Measurements from ENCODE around the gene MARK3. TPM values are rescaled to one million over a fixed set of nuclear protein-coding genes. Genes with fewer than 3 reads are reported as not detected.

Gene MARK3
- total and polyA plus RNA-seq, 2 of the 13 experiments (the other 11 are each of a cell fraction or from before 2014, with no cell fraction given), result 47.7 to 56.6 TPM

DNA sequence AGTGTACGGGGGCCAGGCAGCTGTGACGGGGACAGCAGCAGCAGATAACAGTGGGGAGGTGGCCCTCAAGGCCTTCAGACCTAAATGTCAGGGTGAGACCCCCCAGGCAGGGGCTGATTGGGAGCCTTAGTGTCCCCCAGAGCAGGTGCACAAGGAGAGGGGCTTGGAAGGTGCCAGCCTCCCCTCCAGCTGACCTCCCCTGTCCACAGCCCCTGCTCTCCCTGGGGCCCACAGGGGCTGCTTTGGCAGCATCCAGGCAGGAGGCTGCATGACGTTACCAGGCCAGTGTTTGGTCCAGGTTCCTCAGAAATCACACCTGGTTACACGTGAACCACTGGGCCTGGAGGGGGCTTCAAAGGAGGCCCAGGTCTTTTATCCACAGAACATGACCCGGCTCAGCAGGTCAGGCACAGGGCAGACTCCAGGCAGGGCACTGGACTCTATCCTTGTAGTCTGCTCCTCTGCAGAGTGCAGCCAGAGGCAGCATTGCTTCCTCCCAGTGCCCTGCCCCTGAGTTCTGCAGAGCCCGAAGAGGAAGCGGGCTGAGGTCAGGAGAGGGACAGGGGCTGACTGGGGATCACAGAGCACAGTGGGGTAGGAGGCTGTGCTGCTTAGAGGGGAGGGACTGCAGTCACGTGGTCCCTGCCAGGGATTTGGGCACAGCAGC, 141.2 kb downstream of the MARK3 start (continued):
- TF ChIP-seq, protein P1, sequence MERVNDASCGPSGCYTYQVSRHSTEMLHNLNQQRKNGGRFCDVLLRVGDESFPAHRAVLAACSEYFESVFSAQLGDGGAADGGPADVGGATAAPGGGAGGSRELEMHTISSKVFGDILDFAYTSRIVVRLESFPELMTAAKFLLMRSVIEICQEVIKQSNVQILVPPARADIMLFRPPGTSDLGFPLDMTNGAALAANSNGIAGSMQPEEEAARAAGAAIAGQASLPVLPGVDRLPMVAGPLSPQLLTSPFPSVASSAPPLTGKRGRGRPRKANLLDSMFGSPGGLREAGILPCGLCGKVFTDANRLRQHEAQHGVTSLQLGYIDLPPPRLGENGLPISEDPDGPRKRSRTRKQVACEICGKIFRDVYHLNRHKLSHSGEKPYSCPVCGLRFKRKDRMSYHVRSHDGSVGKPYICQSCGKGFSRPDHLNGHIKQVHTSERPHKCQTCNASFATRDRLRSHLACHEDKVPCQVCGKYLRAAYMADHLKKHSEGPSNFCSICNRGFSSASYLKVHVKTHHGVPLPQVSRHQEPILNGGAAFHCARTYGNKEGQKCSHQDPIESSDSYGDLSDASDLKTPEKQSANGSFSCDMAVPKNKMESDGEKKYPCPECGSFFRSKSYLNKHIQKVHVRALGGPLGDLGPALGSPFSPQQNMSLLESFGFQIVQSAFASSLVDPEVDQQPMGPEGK (CRISPR knock-in tag; IDR thresholded peaks at IDR 0.05), result peak; percentile 41
- TF ChIP-seq MEF2D (CRISPR knock-in tag; IDR thresholded peaks at IDR 0.05) (peak; percentile 69; the same call in 1 of the 2 replicates), SATB2 (CRISPR knock-in tag; IDR thresholded peaks at IDR 0.05) (no peak), ZNF263 (CRISPR knock-in tag; IDR thresholded peaks at IDR 0.05) (0 out of 2 replicates have a peak, but pooled peaks have one; percentile 63), KDM1A (CRISPR knock-in tag; IDR thresholded peaks at IDR 0.05) (no peak), SAP130 (CRISPR knock-in tag; IDR thresholded peaks at IDR 0.05; ENCODE audit: low read depth) (peak; percentile 76; the same call in 1 of the 2 replicates), HNF4G (IDR thresholded peaks at IDR 0.05; ENCODE audit: borderline replicate concordance, low read depth, low read length) (peak; percentile 45), HNF4G (CRISPR knock-in tag; IDR thresholded peaks at IDR 0.05; ENCODE audit: borderline replicate concordance, low read depth) (no peak), ZFP36L1 (CRISPR knock-in tag; IDR thresholded peaks at IDR 0.05) (no peak)
- TF ChIP-seq, protein P2, sequence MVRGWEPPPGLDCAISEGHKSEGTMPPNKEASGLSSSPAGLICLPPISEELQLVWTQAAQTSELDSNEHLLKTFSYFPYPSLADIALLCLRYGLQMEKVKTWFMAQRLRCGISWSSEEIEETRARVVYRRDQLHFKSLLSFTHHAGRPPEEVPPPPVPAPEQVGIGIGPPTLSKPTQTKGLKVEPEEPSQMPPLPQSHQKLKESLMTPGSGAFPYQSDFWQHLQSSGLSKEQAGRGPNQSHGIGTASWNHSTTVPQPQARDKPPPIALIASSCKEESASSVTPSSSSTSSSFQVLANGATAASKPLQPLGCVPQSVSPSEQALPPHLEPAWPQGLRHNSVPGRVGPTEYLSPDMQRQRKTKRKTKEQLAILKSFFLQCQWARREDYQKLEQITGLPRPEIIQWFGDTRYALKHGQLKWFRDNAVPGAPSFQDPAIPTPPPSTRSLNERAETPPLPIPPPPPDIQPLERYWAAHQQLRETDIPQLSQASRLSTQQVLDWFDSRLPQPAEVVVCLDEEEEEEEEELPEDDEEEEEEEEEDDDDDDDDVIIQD (CRISPR knock-in tag; IDR thresholded peaks at IDR 0.05; ENCODE audit: low read depth), result no peak
- TF ChIP-seq, protein P3, sequence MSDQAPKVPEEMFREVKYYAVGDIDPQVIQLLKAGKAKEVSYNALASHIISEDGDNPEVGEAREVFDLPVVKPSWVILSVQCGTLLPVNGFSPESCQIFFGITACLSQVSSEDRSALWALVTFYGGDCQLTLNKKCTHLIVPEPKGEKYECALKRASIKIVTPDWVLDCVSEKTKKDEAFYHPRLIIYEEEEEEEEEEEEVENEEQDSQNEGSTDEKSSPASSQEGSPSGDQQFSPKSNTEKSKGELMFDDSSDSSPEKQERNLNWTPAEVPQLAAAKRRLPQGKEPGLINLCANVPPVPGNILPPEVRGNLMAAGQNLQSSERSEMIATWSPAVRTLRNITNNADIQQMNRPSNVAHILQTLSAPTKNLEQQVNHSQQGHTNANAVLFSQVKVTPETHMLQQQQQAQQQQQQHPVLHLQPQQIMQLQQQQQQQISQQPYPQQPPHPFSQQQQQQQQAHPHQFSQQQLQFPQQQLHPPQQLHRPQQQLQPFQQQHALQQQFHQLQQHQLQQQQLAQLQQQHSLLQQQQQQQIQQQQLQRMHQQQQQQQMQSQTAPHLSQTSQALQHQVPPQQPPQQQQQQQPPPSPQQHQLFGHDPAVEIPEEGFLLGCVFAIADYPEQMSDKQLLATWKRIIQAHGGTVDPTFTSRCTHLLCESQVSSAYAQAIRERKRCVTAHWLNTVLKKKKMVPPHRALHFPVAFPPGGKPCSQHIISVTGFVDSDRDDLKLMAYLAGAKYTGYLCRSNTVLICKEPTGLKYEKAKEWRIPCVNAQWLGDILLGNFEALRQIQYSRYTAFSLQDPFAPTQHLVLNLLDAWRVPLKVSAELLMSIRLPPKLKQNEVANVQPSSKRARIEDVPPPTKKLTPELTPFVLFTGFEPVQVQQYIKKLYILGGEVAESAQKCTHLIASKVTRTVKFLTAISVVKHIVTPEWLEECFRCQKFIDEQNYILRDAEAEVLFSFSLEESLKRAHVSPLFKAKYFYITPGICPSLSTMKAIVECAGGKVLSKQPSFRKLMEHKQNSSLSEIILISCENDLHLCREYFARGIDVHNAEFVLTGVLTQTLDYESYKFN (CRISPR knock-in tag; conservative IDR thresholded peaks at IDR 0.05), result peak; percentile 73
- TF ChIP-seq, protein P4, sequence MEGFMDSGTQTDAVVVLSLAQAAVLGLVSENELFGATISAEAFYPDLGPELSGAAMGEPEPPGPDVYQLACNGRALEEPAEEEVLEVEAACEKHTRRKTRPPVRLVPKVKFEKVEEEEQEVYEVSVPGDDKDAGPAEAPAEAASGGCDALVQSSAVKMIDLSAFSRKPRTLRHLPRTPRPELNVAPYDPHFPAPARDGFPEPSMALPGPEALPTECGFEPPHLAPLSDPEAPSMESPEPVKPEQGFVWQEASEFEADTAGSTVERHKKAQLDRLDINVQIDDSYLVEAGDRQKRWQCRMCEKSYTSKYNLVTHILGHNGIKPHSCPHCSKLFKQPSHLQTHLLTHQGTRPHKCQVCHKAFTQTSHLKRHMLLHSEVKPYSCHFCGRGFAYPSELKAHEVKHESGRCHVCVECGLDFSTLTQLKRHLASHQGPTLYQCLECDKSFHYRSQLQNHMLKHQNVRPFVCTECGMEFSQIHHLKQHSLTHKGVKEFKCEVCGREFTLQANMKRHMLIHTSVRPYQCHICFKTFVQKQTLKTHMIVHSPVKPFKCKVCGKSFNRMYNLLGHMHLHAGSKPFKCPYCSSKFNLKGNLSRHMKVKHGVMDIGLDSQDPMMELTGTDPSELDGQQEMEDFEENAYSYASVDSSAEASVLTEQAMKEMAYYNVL (CRISPR knock-in tag; IDR thresholded peaks at IDR 0.05; ENCODE audit: borderline replicate concordance), result 0 out of 2 replicates have a peak, but pooled peaks have one; percentile 34
- TF ChIP-seq, protein P5, sequence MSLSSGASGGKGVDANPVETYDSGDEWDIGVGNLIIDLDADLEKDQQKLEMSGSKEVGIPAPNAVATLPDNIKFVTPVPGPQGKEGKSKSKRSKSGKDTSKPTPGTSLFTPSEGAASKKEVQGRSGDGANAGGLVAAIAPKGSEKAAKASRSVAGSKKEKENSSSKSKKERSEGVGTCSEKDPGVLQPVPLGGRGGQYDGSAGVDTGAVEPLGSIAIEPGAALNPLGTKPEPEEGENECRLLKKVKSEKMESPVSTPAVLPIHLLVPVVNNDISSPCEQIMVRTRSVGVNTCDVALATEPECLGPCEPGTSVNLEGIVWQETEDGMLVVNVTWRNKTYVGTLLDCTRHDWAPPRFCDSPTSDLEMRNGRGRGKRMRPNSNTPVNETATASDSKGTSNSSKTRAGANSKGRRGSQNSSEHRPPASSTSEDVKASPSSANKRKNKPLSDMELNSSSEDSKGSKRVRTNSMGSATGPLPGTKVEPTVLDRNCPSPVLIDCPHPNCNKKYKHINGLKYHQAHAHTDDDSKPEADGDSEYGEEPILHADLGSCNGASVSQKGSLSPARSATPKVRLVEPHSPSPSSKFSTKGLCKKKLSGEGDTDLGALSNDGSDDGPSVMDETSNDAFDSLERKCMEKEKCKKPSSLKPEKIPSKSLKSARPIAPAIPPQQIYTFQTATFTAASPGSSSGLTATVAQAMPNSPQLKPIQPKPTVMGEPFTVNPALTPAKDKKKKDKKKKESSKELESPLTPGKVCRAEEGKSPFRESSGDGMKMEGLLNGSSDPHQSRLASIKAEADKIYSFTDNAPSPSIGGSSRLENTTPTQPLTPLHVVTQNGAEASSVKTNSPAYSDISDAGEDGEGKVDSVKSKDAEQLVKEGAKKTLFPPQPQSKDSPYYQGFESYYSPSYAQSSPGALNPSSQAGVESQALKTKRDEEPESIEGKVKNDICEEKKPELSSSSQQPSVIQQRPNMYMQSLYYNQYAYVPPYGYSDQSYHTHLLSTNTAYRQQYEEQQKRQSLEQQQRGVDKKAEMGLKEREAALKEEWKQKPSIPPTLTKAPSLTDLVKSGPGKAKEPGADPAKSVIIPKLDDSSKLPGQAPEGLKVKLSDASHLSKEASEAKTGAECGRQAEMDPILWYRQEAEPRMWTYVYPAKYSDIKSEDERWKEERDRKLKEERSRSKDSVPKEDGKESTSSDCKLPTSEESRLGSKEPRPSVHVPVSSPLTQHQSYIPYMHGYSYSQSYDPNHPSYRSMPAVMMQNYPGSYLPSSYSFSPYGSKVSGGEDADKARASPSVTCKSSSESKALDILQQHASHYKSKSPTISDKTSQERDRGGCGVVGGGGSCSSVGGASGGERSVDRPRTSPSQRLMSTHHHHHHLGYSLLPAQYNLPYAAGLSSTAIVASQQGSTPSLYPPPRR (CRISPR knock-in tag; IDR thresholded peaks at IDR 0.05; ENCODE audit: borderline replicate concordance), result peak; percentile 52; the same call in 1 of the 2 replicates
